OCI-LY1 (cell line): ENCODE measurements around the gene SRL.

Experiments
- CTCF ChIP-seq: fragments of 200-600 bp; sonication (generic), shearing (Covaris generic); IDR thresholded peaks from 2 replicates; pipeline ENCODE4 v1.5.1; 2017; ENCODE audit warnings: mild to moderate bottlenecking, antibody characterized with exemption, low read length, moderate library complexity, mixed read lengths
- EZH2 ChIP-seq: fragments of 200-600 bp; sonication (generic), shearing (Covaris generic); IDR thresholded peaks from 2 replicates; pipeline ENCODE4 v1.8.0; 2017; ENCODE audit warnings: borderline replicate concordance, mixed run types, mild to moderate bottlenecking, antibody characterized with exemption, low read length, moderate library complexity, mixed read lengths

GRCh38 chr16:4159726-4160125, 82.2 kb downstream of the SRL start:
- TF ChIP-seq EZH2: no peak
- no peak for TF ChIP-seq CTCF
